IMR-90 (cell line): ENCODE results near the gene EDN3. TPM values are rescaled to one million over a fixed set of nuclear protein-coding genes. Genes with fewer than 3 reads are reported as not detected.

Source experiments
- ATAC-seq: fragments of 200-7000 bp; cut with Tn5 transposase; 2 replicates; pipeline ENCODE4 v1.9.1; 2020; ENCODE audit warnings: low read depth, mild to moderate bottlenecking, moderate library complexity
- BruUV-seq: library from RNA; stranded (reverse); fragments of 400-500 nt; replicated peaks from 2 replicates; lab custom pipeline; 2021; lab: Mats Ljungman, UMichigan
- CTCF ChIA-PET: fragments of 300-600 bp; formaldehyde crosslinking; extraction: SDS; loops from one replicate; lab custom pipeline; 2021; ENCODE audit warnings: antibody characterized with exemption; lab: Yijun Ruan, JAX
- POLR2A ChIA-PET: fragments of 300-600 bp; sonication (Branson Sonifier 250); formaldehyde crosslinking; loops from one replicate; lab custom pipeline; 2022; ENCODE audit warnings: antibody characterized with exemption; ENCODE audit not compliant: unreplicated experiment; lab: Charles Lee
- DNase-seq: peaks from one replicate; pipeline ENCODE4 v3.0.0; 2013
- H2AFZ ChIP-seq: replicated peaks from 2 replicates; pipeline ENCODE3; 2013; ENCODE audit warnings: low read length, mild to moderate bottlenecking; ENCODE audit not compliant: poor library complexity
- H2AK5ac ChIP-seq: 2 replicates; pipeline ENCODE4 v1.6.1; 2013; ENCODE audit warnings: low read depth, low read length, inconsistent platforms
- H2AK9ac ChIP-seq: replicated peaks from 2 replicates; pipeline ENCODE3; 2013; ENCODE audit warnings: mild to moderate bottlenecking, low read depth, low read length, moderate library complexity; ENCODE audit not compliant: poor library complexity
- H2BK120ac ChIP-seq: 2 replicates; pipeline ENCODE4 v1.6.1; 2013; ENCODE audit warnings: low read depth, low read length, inconsistent platforms
- H2BK15ac ChIP-seq: 3 replicates; pipeline ENCODE4 v1.6.1; 2013; ENCODE audit warnings: low read depth, low read length, inconsistent platforms
- H2BK20ac ChIP-seq: 2 replicates; pipeline ENCODE4 v1.6.1; 2013; ENCODE audit warnings: low read depth, mild to moderate bottlenecking, inconsistent platforms, low read length, moderate library complexity
- H2BK5ac ChIP-seq: 2 replicates; pipeline ENCODE4 v1.6.1; 2013; ENCODE audit warnings: mild to moderate bottlenecking, low read depth, low read length, inconsistent platforms; ENCODE audit not compliant: poor library complexity, severe bottlenecking
- H3K14ac ChIP-seq: replicated peaks from 2 replicates; pipeline ENCODE4 v1.6.1; 2013; ENCODE audit warnings: low read depth, low read length, inconsistent platforms
- H3K18ac ChIP-seq: 2 replicates; pipeline ENCODE4 v1.6.1; 2013; ENCODE audit warnings: low read depth, low read length, control low read depth
- H3K23ac ChIP-seq: 2 replicates; pipeline ENCODE4 v1.6.1; 2013; ENCODE audit warnings: low read depth, low read length, inconsistent platforms
- H3K27ac ChIP-seq: 2 replicates; pipeline ENCODE4 v1.5.1; 2013; ENCODE audit warnings: mild to moderate bottlenecking, control low read depth, low read length; ENCODE audit not compliant: insufficient read depth
- H3K27me3 ChIP-seq: 2 replicates; pipeline ENCODE4 v1.6.1; 2013; ENCODE audit warnings: low read length; ENCODE audit not compliant: control insufficient read depth, insufficient read depth
- H3K36me3 ChIP-seq: 2 replicates; pipeline ENCODE4 v1.6.1; 2013; ENCODE audit warnings: low read length, mixed read lengths; ENCODE audit not compliant: control insufficient read depth, insufficient read depth
- H3K4ac ChIP-seq: 2 replicates; pipeline ENCODE4 v1.6.1; 2013; ENCODE audit warnings: low read depth, low read length, inconsistent platforms
- H3K4me1 ChIP-seq: 2 replicates; pipeline ENCODE4 v1.6.1; 2013; ENCODE audit warnings: low read length, mixed read lengths; ENCODE audit not compliant: control insufficient read depth, insufficient read depth
- H3K4me2 ChIP-seq: 2 replicates; pipeline ENCODE4 v1.6.1; 2013; ENCODE audit warnings: low read depth, mild to moderate bottlenecking, control low read depth, low read length, moderate library complexity
- H3K4me3 ChIP-seq: 2 replicates; pipeline ENCODE4 v1.5.1; 2013; ENCODE audit warnings: low read depth, mild to moderate bottlenecking, control low read depth, low read length, moderate library complexity; ENCODE audit not compliant: insufficient read depth
- H3K56ac ChIP-seq: 2 replicates; pipeline ENCODE4 v1.6.1; 2013; ENCODE audit warnings: low read length, inconsistent platforms; ENCODE audit not compliant: insufficient read depth; ENCODE audit errors: extremely low read depth
- H3K79me1 ChIP-seq, 2 experiments: 2 replicates each; pipeline ENCODE4 v1.6.1; 2013; ENCODE audit warnings: low read length in 2 of 2, inconsistent platforms in 1 of 2, low read depth in 1 of 2
- H3K9ac ChIP-seq: 2 replicates; pipeline ENCODE4 v1.6.1; 2013; ENCODE audit warnings: low read depth, low read length, control low read depth
- H3K9me1 ChIP-seq: 2 replicates; pipeline ENCODE4 v1.6.1; 2013; ENCODE audit warnings: low read length, inconsistent platforms; ENCODE audit not compliant: insufficient read depth
- H3K9me3 ChIP-seq: 2 replicates; pipeline ENCODE4 v1.6.1; 2013; ENCODE audit warnings: low read length; ENCODE audit not compliant: control insufficient read depth, insufficient read depth
- H4K20me1 ChIP-seq: 2 replicates; pipeline ENCODE4 v1.6.1; 2013; ENCODE audit warnings: low read length, inconsistent platforms; ENCODE audit not compliant: insufficient read depth
- H4K5ac ChIP-seq: 2 replicates; pipeline ENCODE4 v1.6.1; 2013; ENCODE audit warnings: mild to moderate bottlenecking, low read depth, low read length, control low read depth
- H4K8ac ChIP-seq, 2 experiments: 2 replicates each; pipeline ENCODE4 v1.6.1; 2013; ENCODE audit warnings: low read depth in 2 of 2, low read length in 2 of 2, control low read depth in 1 of 2, inconsistent platforms in 1 of 2
- H4K91ac ChIP-seq: 2 replicates; pipeline ENCODE4 v1.6.1; 2013; ENCODE audit warnings: low read depth, low read length, inconsistent platforms; ENCODE audit not compliant: insufficient read depth
- ELK1 ChIP-seq: fragments of 150-350 bp; IDR thresholded peaks from 2 replicates; pipeline ENCODE4 v1.6.1; 2016; ENCODE audit warnings: low read depth, mild to moderate bottlenecking, low read length, moderate library complexity, borderline replicate concordance
- MAZ ChIP-seq: IDR thresholded peaks from 2 replicates; pipeline ENCODE4 v1.6.1; 2012; ENCODE audit warnings: low read depth, mild to moderate bottlenecking, low read length, improper control_type of control experiment, moderate library complexity, borderline replicate concordance
- NFE2L2 ChIP-seq: fragments of 150-350 bp; IDR thresholded peaks from 2 replicates; pipeline ENCODE4 v1.6.1; 2016; ENCODE audit warnings: low read depth, mild to moderate bottlenecking, low read length
- POLR2A ChIP-seq: IDR thresholded peaks from 2 replicates; pipeline ENCODE4 v1.6.1; 2012; ENCODE audit warnings: mild to moderate bottlenecking, low read depth, low read length
- RAD21 ChIP-seq: IDR thresholded peaks from 2 replicates; pipeline ENCODE4 v1.6.1; 2012; ENCODE audit warnings: low read length, improper control_type of control experiment
- RFX5 ChIP-seq: IDR thresholded peaks from 2 replicates; pipeline ENCODE4 v1.8.0; 2012; ENCODE audit warnings: low read depth, mild to moderate bottlenecking, low read length, moderate library complexity
- WGBS, 2 experiments: methylation state at CpG; one replicate each; pipeline versions ENCODE4 v1.1.5 to v1.1.7; 2013; ENCODE audit warnings: missing lambda C conversion rate in 2 of 2; ENCODE audit not compliant: insufficient read length in 1 of 2; ENCODE audit errors: extremely low coverage in 2 of 2; 5-methylcytosine and 5-hydroxymethylcytosine counted together
- dilution Hi-C: fragments of 300-500 bp; cut with HindIII; formaldehyde crosslinking; loops from one replicate; pipeline ENCODE4 v1.14.3; 2018; ENCODE audit warnings: low sequenced_read_pairs; ENCODE audit not compliant: unreplicated experiment
- in situ Hi-C: fragments of 300-500 bp; cut with MboI; formaldehyde crosslinking; loops from 3 replicates; pipeline ENCODE4 v1.14.3; 2019; ENCODE audit warnings: low sequenced_read_pairs, inconsistent platforms, mixed read lengths
- intact Hi-C: fragments of 100-400 bp; cut with micrococcal nuclease; formaldehyde crosslinking; loops from 2 replicates; pipeline ENCODE4 v1.10.0; 2022
- polyA plus RNA-seq, 3 experiments: library from polyadenylated mRNA; depleted of rRNA; stranded (reverse); fragments of >200 nt; gene quantifications; 2 replicates each; pipeline ENCODE4 v1.2.3, GENCODE V29; 2012; ENCODE audit warnings: low replicate concordance in 1 of 3
- total RNA-seq: library from RNA; depleted of rRNA; stranded (reverse); fragments of >200 nt; gene quantifications from 2 replicates; pipeline ENCODE4 v1.2.3, GENCODE V29; 2012

Gene EDN3
- total and polyA plus RNA-seq, 2 of the 4 experiments (the other 2 are of a cell fraction): not detected

- no peak overlapping the region for H2BK5ac ChIP-seq
- dilution Hi-C loops: no loop called here
Observed at GRCh38 chr20:59253325-59253724, 47.1 kb upstream of the EDN3 start.

More at GRCh38 chr20:59253325-59253724, 47.1 kb upstream of the EDN3 start:
- Histone ChIP-seq H3K9me3 (no peaks in the 10 kb centered on the region), H3K4ac (no peak overlapping the region), H3K9me1 (no peaks in the 10 kb centered on the region), H2BK20ac (no peak overlapping the region), H2AK9ac (no peak overlapping the region), H4K91ac (no peak overlapping the region), H3K27ac (no peak overlapping the region), H3K56ac (no peak overlapping the region), H4K8ac (no peak overlapping the region), H3K36me3 (no peaks in the 10 kb centered on the region), H3K27me3 (no peaks in the 10 kb centered on the region), H2BK120ac (no peak overlapping the region), H4K5ac (no peak overlapping the region), H3K4me1 (no peaks in the 10 kb centered on the region), H3K79me1 (no peaks in the 10 kb centered on the region), H3K14ac (no peak overlapping the region), H2AFZ (no peak overlapping the region), H4K20me1 (no peaks in the 10 kb centered on the region), H3K4me2 (no peak overlapping the region), H3K18ac (no peak overlapping the region), H2BK15ac (no peak overlapping the region), H3K9ac (no peak overlapping the region), H2AK5ac (no peak overlapping the region), H3K4me3 (no peak overlapping the region), H3K23ac (no peak overlapping the region)
- BruUV-seq: no TSS peak
- intact Hi-C loops: no loop called here
- POLR2A ChIA-PET: no interaction called here
- WGBS, 2 experiments: no CpG with 5 or more reads among the region's 6 CpGs
- no peak for DNase-seq
- no peak for TF ChIP-seq NFE2L2
- TF ChIP-seq RFX5: no peak
- no peak for TF ChIP-seq MAZ
- no peak for TF ChIP-seq POLR2A
- TF ChIP-seq ELK1: no peak
- no peak for TF ChIP-seq RAD21
- no peak for ATAC-seq
- CTCF ChIA-PET: no interaction called here
- in situ Hi-C loops: no loop called here
